CD4-positive, alpha-beta T cell treated with Interleukin-15 for 4 hours (primary cell): ENCODE results near the gene ZNF594.
"Not testable (repeated sequence)": the region's sequence is repeated elsewhere in the genome, so short reads cannot be mapped to it uniquely, and the experiment has no call there.

Experiments used
- DNase-seq: peaks from one replicate; pipeline ENCODE4 v3.0.0-alpha.2; 2020; ENCODE audit warnings: low spot score

The ZNF594 gene

DNA sequence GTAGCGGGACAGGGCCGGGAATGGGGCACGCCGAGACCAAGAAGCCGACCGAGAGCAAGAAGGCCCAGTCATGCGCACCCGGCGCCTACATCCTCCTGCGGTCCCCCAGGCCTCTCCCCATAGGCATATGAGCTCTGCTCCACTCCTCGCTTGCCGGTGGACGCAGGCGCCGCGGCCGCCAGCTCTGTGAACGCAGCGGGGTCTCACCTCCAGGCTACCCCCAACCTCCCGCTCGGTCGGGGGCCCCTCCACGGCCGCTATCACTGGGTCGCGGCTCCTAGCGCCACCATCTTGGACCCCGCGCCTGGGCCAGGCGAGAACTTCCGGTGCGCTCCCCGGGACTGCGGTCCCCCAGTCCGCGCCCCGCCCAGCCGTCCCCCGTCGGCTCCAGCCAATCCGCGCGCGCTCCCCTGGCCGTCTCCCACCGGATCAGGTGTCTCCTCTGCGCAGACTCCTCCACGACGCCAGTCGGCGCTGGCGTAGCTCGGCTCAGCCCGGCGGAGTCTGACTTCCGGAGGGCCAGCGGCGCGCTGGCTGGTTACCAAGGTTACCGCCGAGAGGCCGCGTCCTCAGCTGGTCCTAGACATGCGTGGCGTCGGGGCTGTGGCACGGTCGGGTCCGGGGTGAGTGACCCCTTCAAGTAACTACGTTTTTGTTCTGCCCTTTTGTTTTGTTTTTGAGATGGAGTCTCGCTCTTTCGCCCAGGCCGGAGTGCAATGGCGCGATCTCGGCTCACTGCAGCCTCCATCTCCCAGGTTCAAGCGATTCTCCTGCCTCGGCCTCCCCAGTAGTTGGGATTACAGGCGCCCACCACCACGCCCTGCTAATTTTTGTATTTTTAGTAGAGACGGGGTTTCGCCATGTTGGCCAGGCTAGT is at the start of gene ZNF594:
Gene ZNF594, minus strand, starts transcription at position 328 of the 877 bp plus-strand sequence. CDS start 7,612 bp downstream, outside the sequence.
- peak; percentile 98 for DNase-seq

DNA sequence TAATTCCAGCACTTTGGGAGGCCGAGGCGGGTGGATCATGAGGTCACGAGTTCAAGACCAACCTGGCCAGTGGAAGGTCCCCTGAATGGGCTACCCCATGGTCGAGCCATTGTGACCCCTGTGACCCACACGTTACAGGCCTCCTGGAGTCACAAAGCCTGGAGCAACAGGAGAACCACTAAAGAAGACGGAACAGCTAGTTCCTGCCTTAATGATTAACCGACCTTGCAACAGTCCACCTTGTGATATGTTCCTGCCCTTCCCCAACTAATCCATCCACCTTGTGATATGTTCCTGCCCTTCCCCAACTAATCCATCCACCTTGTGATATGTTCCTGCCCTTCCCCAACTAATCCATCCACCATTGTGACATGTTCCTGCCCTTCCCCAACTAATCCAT is 48.1 kb upstream of the ZNF594 start:
- DNase-seq = not testable (repeated sequence)

DNA sequence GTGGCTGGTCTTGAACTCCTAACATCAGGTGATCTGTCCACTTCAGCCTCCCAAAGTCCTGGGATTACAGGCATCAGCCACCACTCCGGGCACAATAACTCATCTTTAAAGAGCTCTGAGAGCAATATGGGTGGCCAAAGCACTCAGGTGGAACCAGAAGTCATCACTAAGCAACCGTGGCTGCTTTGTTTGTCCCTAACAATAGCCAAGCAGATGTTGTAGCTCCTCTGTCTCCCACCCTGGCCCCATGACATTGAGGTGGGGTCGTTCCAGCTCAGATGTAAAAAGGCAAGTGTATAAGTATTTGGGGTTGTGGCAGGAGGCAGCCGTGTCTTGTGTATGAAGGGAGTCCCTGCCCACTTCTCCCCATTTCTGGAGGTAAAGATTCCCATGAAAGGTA is 46.7 kb upstream of the ZNF594 start:
- no peak for DNase-seq

DNA sequence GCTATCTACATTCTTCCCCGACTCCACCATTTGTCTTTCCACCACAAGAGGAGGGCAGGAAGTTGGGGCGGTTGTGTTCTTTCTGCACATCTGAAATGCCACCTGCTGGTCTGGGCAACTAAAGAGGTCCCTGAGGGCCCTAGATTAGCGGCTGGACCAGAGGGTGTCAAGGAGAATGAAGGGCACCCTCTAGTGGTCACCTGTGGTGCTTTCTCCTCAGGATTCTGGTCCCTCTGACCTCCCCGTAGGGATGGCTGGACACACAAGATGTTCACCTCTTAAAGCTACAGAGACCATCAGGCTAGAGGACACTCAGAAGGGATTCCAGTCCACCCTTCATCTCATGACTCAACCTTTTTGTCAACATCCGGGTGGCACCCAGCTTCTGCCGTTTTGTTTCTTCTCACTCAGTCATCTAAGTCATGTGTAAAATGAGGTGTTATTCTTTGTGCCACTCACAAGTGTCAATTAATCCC is 45.9 kb upstream of the ZNF594 start:
- peak; percentile 48 for DNase-seq

DNA sequence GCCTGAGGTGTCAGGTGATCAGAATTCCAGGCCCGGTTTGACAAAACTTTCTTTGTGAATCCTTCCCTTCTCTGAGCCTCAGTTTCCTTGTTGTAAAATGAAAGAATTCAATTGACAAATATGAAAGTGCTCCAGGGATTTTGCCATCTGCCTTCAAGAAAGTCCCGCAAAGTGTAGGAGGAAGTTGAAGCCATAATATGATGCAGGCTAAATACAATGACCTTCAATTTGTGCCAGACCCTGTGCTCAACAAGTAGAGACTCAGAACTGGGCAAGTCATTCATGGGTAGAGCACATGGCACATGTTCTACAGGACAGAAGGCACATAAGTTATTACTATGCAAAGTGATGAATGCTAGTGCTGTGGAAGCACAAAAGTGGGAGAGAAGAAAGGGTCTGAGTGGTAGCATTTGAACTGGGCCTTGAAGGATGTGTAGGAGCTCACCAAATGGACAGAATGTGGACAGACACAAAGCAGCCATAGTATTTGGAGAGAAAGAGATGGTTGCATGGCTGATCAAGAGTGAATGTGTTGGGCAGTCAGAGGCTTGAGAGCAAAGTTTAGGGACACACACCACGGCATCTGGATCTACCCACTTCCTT is 45.4 kb upstream of the ZNF594 start:
- no peak for DNase-seq

DNA sequence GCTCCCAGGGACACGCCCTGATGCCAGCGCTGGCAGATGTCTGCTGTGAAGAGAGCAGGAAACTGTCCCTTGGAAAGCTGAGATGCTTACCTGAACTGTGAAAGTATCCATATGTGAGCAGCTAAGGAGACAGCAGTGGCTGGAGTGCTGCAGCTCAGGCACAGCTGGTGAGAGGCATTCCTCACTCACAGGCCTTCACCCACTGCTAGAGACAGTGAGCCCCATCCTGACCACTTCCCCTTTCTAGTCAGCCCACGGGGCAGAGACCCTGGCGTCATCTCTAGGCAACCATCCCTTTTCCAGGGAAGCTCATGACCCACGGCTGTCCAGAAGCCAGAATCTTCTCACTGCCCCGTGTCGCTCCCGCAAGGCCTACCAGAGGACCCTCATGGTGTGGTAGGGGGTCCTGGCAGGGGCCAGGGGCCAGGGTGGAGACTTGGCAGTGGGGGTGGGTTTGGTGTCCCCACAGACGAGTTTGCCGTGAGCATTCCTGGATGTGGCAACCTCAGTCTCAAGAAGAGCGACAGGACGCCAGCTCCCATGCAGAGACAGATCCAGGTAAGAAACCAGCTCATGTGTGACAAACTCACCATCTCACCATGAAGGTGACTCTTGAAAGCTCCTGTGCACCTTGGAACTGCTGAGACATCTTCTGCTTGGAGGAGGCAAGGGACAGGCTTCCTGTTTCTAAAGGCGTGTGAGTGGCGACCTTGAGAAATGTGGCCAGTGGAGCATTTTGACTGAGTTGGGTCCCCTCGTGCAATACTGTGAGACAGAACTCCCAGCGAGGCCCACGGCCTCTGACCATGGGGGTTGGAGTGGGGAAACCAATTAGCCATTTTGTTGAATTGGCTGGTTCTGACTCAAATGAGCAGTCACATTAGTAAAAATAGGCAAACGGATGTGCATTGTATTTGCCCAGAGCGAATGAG is 43.2 kb upstream of the ZNF594 start, which contains the start of gene SCIMP:
Gene SCIMP, minus strand, starts transcription at position 216 of the 932 bp plus-strand sequence. Its CDS starts 105 bp downstream, at position 111.
- no peak for DNase-seq

DNA sequence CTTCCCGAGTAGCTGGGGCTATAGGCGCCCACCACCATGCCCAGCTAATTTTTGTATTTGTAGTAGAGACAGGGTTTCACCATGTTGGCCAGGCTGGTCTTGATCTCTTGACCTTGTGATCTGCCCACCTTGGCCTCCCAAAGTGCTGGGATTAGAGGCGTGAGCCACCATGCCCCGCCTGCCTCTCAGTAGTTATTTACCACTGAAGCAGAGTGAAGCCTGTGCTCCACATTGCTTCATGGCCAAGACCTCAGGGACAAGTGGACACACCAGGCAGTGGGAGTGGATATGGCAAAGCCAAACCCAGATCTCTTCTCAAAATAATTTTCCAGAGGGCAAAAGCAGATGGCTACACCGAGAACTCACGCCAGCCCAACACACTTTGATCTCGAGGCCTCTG is 41.8 kb upstream of the ZNF594 start:
- DNase-seq = not testable (repeated sequence)

DNA sequence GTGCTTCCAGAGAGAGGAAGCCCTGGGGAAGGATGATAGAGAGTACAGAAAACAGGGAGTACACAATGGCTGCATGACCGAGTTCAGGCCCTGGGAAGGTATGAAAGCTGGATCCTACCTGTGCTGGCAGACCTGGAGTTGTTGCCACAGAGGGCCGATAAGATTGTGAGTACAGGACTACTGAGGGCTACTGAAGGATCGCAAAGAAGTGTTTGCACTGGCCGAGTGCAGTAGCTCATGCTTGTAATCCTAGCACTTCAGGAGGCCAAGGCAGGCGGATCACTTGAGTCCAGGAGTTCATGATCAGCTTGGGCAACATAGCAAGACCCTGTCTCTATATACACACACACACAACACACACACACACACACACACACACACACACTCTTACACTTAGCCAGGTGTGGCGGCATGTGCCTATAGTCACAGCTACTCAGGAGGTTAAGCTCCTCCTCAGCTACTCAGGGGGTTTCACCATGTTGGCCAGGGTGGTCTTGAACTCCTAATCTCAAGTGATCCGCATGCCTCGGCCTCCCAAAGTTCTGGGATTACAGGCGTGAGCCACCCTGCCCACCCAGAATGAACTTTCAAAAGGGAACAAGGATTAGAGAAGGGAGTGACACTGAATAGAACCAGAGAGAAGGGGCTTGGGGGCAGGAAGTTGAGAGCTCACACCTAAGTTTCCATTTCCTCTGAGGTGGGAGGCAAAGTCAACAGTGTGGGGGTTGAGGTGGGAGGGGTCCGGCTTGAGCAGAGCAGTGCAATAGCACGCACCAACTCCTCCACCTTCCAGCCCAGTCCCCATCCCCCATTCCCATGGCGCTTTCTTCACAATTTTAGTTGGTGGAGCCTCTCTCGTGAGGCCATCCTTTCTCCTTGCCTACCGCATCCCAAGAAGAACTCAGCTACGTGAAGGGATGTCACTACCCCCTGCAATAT is 35.5 kb upstream of the ZNF594 start:
- DNase-seq = peak; percentile 34

DNA sequence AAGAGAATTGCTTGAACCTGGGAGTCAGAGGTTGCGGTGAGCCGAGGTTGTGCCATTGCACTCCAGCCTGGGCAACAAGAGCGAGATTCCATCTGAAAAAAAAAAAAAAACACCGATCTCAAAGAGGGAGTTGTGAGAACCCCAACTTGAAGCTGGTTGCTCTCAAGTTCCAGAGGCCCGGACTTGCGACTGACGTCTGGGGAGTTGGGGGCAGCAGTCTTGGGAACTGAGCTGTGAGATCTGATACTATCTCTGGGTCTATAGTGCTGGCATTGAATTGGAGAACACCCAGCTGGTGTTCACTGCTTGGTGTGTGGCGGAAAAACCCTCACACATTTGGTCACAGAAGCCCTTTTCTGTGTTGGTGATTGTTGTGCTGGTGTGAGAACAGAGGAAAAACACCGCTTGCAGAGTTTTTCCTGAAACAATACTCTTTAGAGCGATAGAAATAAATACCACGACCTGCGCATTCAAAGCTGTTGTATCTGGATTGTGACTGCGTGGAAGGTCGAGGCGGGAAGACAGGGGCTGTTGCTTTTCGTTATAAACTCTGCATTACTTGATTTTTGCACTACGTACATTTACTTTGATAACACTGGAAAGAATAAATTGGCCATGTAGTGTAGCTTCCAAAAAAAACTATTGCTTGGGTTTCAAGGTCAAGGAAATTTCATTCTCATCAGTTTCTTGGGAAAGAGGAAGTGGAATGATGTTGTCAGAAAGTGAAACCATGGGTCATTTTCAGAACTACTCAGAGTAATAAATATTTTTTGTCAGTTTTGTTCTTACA is 34.2 kb upstream of the ZNF594 start:
- DNase-seq = no peak

DNA sequence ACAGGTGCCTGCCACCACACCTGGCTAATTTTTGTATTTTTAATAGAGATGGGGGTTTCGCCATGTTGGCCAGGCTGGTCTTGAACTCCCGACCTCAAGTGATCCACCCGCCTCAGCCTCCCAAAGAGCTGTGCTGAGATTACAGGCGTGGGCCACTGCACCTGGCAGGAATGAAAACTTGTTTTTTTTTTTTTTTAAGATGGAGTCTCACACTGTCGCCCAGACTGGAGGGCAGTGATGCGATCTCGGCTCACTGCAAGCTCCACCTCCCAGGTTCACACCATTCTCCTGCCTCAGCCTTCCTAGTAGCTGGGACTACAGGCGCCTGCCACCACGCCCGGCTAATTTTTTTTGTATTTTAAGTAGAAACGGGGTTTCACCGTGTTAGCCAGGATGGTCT is 30.2 kb upstream of the ZNF594 start:
- DNase-seq = not testable (repeated sequence)

DNA sequence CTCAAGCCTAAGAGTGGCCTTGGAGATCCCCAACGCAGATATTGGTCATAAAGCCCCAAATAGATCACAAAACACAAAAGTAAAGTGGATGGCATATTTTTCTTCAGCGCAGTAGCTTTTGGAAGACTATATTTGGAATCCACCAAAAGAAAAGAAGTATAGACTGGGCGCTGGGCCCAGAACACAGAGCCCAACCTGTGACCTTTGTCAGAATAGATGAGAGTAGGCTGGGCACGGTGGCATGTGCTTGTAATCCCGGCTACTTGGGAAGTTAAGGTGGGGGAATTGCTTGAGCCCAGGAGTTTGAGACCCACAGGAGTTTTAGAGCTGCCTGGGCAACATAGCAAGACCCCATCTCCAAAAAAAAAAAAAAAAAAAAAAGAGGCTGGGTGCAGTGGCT is 28.4 kb upstream of the ZNF594 start:
- DNase-seq = no peak

DNA sequence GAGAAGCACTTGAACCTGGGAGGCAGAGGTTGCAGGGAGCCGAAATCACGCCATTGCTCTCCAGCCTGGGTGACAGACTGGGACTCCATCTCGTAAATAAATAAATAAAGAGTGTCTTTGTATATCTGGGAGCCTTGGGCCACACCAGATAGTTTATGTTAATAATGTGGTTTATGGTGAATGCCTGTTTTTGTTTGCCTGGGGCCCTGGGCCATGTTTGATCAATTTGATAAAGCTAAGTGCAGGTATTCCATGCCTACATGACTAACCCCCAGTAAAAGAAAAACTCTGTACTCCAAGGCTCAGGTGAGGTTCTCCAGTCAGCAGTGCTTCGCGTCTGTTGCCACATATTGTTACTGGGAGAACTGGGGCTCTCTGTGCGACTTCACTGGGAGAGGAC is 27.9 kb upstream of the ZNF594 start:
- no peak for DNase-seq

DNA sequence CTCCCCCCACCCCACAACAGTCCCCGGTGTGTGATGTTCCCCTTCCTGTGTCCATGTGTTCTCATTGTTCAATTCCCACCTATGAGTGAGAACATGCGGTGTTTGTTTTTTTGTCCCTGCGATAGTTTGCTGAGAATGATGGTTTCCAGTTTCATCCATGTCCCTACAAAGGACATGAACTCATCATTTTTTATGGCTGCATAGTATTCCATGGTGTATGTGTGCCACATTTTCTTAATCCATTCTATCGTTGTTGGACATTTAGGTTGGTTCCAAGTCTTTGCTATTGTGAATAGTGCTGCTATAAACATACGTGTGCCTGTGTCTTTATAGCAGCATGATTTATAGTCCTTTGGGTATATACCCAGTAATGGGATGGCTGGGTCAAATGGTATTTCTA is 25.9 kb upstream of the ZNF594 start:
- not testable (repeated sequence) for DNase-seq

DNA sequence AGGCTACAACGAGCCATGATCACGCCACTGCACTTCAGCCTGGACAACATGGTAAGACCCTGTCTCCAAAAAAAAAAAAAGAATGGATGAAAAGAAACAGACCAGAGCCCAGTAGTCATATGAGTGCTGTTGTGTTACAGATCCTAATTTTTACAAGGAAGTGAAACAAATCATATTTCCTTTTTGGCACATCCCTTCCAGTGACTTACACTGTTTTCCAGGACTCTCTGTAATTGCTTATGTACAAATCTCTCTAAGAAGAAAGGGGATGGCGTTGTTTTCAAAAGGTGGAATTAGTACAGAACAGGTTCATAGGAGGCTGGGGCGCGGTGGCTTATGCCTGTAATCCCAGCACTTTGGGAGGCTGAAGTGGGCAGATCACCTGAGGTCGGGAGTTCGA is 19.8 kb upstream of the ZNF594 start:
- no peak for DNase-seq

DNA sequence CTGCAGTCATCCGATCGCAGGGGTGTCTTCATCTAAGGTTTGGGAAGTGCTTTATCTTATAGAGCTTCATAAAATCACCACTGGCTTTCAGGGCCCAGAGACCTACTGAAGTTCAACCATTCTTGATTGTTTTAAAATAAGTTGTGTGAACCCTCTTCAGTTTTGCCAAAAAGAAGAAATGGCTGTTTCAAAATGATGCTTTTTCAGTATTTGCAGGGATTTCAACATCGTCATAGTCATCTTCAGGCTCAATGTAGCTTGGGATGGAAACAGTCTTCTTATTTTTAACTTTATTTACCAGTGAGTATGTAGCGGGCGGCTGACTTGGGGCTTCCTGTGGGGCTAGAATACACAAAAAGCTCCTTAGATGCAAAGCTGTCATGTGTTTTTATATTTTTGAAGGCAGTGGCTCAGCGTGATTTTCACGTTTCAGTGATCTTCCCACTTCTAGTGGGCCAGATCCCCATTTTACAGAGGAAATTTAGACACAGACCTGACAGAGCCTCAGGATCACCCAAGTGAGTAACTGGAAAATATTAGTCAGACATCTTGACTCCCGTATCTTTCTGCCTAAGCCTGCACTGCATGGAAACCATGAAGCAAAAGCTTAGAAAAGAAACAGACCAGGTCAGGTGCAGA is 19.1 kb upstream of the ZNF594 start:
- DNase-seq = no peak

DNA sequence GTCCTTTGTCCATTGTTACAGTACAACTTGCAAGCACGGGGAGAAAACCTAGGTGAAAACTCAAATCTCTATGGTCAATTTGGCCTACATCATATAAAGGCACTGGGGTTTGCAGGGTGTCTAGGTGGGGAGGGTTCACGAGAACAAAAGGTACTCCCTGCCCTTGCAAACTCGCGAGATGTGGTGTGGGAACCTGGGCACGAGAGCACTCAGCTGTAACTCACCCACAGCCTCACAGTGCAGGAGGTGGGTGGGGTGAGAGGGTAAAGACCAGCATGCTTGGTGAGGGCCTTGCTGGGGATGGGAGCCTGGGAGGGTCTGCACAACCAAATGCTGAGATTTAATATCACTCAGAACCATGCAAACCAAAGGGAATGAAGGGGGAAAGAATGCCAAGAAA is 18.4 kb upstream of the ZNF594 start:
- DNase-seq = no peak

DNA sequence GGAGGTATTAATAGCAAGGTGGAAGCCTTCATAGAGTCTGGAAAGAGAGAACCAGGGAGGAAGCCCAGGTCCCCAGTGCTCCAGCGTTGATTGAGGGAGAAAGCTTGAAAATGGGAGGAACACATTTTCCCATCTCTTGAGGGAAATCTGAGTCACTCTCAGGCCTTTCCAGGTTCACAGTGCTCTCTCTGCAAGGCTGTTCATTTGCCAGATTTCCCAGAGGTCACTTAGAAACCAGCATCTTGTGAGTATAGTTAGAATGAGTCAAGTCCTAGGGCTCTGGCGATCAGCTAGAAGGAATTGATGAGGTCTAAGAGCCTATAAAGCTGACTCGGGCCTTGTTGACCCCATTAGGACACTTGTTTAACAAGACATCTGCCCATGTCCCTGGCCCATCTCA is 17.7 kb upstream of the ZNF594 start:
- DNase-seq = no peak

DNA sequence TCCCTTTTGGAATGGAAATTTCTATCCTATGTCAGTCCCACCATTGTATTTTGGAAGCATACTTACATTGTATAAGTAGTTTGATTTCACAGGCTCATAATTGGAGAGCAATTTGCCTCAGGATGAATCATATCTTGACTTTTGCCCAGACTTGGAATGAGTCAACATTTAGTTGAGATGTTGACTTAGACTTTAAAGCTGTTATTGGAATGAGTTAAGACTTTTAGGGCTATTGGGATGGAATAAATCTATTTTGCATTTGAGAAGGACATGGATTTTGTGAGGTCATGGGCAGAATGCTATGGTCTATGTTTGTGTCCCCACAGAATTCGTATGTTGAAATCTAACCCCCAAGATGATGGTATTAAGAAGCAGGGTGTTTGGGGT is 12.2 kb upstream of the ZNF594 start:
- DNase-seq = no peak

DNA sequence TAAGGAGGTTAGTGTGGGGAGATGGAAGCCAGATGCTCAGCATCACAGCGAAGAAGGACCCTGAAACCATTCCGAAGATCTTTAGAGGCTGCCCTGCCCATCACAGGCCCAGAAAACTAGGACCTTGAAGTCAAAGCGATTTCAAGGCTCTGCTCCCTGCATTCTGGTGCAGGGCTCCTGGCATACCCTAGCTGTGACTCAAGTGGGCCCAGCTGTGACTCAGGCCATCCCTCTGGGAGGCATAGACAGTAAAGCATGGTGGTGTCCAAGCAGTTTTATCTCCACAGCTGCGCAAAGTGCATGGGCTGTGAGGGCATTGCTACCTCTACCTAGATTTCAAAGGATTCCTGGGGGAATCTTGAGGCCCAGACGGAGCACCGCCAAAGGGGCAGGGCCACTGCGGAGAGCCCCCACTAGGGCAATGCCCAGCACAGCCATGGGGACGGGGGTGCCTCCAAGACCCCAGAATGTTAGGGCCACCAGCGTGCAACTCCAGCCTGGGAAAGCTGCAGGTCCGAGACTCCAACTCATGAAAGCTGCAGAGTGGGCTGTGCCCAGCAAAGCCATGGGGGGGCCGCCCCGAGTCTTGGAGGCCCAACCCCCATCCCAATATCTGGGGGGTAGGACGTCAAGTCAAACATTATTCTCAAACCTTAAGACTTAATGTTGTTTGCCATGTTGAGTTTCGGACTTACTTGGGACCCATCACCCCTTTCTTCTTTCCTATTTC is 11.7 kb upstream of the ZNF594 start:
- no peak for DNase-seq
